ENCODE results near the gene UNC5B.

The UNC5B gene

DNA sequence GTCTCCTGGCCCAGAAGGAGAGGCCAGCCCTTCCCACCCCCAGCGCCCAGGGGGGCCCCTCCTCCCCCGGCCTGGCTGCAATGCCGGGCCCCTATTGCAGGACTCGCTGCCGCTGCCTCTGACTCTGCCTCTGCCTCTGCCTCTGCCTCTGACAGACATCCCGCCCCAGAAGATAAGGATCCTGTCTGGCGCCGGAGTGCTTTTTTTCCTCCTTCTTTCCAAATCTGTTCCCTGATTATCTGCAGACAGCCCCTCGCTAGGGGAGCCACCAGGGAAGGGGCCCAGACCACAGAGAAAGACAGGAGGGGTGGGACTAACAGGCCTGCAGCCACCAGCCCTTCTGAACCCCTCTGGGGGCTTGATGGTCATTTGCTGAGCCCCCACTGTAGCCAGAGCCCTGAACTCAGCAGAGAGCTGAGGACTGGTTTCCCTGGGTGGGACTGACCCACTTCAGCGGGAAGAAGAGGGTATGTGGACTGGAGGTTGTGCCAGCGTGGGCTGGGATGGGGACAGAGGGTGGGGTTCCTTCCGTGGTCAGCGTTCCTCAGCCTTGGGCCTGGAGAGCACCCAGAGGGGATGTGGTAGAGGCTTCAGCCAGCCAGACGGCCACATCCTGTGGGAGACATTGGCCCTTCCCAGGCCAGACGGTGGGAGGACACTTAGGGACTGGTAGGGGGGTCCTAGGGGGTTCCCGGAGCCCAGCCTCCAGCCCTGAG, 22.8 kb downstream of the UNC5B start:
- TF ChIP-seq, protein P1, sequence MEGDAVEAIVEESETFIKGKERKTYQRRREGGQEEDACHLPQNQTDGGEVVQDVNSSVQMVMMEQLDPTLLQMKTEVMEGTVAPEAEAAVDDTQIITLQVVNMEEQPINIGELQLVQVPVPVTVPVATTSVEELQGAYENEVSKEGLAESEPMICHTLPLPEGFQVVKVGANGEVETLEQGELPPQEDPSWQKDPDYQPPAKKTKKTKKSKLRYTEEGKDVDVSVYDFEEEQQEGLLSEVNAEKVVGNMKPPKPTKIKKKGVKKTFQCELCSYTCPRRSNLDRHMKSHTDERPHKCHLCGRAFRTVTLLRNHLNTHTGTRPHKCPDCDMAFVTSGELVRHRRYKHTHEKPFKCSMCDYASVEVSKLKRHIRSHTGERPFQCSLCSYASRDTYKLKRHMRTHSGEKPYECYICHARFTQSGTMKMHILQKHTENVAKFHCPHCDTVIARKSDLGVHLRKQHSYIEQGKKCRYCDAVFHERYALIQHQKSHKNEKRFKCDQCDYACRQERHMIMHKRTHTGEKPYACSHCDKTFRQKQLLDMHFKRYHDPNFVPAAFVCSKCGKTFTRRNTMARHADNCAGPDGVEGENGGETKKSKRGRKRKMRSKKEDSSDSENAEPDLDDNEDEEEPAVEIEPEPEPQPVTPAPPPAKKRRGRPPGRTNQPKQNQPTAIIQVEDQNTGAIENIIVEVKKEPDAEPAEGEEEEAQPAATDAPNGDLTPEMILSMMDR (IDR thresholded peaks at IDR 0.05; ENCODE audit: low read depth, low read length, missing control alignments) = no peak
- no peak overlapping the region for H3K4me3 ChIP-seq (ENCODE audit: low read depth, low read length)
- DNase-seq (ENCODE audit: low read depth) = no peak

- DNase-seq (ENCODE audit: low read depth) = no peak
- no peak overlapping the region for H3K4me3 ChIP-seq (ENCODE audit: low read depth, low read length)
- TF ChIP-seq, protein P1 (IDR thresholded peaks at IDR 0.05; ENCODE audit: low read depth, low read length, missing control alignments) = no peak
These were observed 23.4 kb downstream of the UNC5B start for GRCh38 chr10:71235808-71236207.

- H3K4me3 ChIP-seq (ENCODE audit: low read depth, low read length) = no peak overlapping the region
- no peak for DNase-seq (ENCODE audit: low read depth)
- TF ChIP-seq, protein P1 (IDR thresholded peaks at IDR 0.05; ENCODE audit: low read depth, low read length, missing control alignments) = no peak
These were observed 23.9 kb downstream of the UNC5B start for GRCh38 chr10:71236286-71236685.

DNA sequence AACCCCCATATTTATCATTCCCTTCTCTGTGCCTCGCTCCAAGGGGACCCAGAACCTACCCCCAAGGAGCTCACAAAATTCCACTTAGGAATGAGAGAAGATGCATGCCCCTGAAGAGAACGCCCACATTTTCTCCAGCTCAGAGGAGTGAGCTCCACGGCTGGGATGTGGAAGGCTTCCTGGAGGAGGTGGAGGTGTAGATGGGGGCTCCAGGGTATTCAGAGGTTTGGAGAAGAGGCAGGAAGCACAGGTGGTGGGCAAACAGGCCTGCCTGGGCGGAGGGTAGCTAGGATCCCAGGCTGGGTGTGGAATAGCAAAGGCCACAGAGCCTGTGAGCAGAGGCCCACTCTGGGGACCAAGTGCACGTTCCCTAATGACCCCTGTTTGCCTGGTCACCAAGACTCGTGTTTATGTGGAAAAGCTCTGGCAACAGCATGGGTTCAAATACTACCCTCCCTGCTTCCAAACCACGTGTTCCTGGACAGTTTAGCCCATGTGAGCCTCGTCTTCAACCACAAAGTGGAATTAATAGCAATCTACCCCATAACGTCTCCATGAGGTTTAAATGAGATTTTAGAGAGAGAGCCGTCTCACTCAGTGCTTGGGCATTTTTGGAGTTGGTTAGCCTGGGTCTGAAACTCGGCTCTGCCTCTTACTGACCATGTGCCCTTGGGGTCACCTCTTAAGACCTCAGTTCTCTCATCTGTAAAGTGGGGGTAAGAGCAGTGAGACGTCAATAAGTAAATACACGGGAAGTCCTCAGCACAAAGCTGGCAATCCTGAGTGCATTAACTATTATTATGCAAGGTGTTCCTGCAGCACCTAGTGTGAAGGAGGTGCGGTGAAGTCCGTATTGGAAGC, 24.7 kb downstream of the UNC5B start:
- no peak overlapping the region for H3K4me3 ChIP-seq (ENCODE audit: low read depth, low read length)
- DNase-seq (ENCODE audit: low read depth) = no peak
- TF ChIP-seq, protein P1 (IDR thresholded peaks at IDR 0.05; ENCODE audit: low read depth, low read length, missing control alignments) = no peak

GRCh38 chr10:71237843-71238623, 25.7 kb downstream of the UNC5B start:
- no peak for DNase-seq (ENCODE audit: low read depth)
- no peak overlapping the region for H3K4me3 ChIP-seq (ENCODE audit: low read depth, low read length)
- TF ChIP-seq, protein P1 (IDR thresholded peaks at IDR 0.05; ENCODE audit: low read depth, low read length, missing control alignments) = no peak

DNA sequence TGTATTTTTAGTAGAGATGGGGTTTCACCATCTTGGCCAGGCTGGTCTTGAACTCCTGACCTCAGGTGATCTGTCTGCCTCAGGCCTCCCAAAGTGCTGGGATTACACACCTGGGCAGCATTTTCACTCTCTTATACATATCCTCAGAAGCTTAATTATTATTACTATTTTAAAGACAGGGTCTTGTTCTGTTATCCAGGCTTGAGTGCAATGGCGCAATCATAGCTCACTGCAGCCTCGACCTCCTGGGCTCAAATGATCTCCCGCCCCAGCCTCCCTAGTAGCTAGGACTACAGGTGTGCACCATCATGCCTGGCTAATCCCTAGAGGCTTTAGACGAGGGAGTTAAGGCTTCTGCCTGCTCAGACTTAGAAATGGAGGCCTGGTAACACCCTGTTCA, 26.3 kb downstream of the UNC5B start:
- H3K4me3 ChIP-seq (ENCODE audit: low read depth, low read length) = no peak overlapping the region
- DNase-seq (ENCODE audit: low read depth) = no peak
- TF ChIP-seq, protein P1 (IDR thresholded peaks at IDR 0.05; ENCODE audit: low read depth, low read length, missing control alignments) = no peak
